Measurements from ENCODE around the gene FHOD3. TPM values are rescaled to one million over a fixed set of nuclear protein-coding genes. Genes with fewer than 3 reads are reported as not detected.

Gene FHOD3
- total and polyA plus RNA-seq, 2 of the 8 experiments (the other 6 are each of a cell fraction or from before 2014, with no cell fraction given) = 9.7 to 10.5 TPM

DNA sequence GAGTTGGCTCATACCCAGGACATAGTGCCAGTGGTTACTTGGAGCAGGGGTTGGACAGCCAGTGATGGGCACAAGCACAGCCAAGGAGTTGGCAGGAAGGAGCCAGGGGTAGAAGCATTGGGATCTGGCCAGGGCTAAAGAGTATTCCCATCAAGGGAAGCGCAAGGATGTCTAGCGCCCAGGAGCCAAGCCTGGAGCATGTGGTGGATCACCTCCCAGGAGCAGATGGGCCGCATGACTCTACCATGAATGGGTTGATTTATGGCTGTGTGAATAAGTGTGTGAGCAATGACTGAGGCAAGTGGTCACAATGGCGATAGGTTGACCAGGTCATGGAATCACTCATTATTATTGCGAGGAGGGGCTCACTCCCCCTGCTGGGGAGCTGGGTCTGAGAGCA is 111.1 kb downstream of the FHOD3 start (continued):
- TF ChIP-seq RFX5 (IDR thresholded peaks at IDR 0.05; ENCODE audit: borderline replicate concordance, low read depth, low read length) = no peak
- TF ChIP-seq GABPA (IDR thresholded peaks at IDR 0.05; ENCODE audit: borderline replicate concordance, insufficient read depth, low read length) = no peak
